ENCODE data around the gene CYP4F11.

Gene CYP4F11

DNA sequence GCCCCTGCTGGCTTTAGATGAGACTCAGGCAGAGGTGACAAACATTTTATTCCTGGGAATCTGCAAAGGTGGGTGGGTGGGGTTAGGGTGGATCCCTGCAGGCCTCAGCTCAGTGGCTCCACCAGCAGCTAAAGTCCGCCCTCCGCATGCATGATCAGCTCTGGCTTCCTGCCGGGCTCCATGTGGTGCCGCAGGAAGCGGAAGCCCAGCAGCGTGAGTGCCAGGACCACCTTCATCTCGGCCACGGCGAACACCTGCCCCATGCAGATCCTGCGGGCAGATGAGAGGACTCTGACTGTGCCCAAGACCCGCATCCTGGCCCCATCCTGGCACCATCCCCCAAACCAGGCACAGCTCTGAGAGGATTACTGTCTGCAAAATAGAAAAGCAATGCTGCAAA, 62.8 kb downstream of the CYP4F11 start:
- DNase-seq = peak; percentile 15

DNA sequence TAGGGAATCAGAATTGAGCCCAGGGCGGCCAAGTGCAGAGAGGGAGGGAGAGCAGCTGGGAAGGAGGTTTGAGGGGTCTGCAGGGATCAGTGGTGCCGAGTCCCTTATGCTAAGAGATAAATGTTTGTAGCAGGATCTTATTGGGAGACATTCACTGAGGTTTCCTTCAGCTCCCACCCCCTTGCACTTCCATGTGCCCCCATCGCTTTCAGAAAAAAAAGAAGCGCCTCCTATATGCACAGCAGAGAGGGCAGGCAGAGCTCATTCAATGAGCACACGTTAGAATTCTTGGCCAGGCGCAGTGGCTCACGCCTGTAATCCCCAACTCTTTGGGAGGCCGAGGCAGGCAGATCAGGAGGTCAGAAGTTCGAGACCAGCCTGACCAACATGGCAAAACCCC, 64.5 kb downstream of the CYP4F11 start:
- DNase-seq = no peak

DNA sequence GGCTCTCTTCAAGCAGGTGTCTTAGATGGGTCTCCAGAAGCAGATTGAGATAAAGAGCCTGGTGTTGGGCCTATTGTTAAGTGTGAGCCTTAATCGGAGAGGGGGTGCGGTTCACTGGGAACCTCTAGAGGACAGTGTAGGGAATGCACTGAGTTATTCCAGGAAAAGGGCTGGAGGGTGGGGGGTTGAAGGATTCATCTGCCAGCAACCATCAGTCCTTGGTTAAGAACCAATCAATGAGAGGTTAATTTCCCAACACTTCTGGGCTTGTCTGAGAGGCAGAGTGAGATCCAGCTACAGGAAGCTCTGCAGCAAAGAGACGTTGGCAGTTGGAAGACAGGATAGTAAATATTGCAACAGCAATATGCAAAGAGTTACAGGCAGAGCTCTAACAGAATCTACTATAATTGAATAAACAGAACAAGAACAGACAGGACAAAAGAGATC, 65.2 kb downstream of the CYP4F11 start:
- peak; percentile 90 for DNase-seq

- DNase-seq = no peak
Observed at GRCh38 chr19:15866636-15867035, 67.7 kb downstream of the CYP4F11 start.

DNA sequence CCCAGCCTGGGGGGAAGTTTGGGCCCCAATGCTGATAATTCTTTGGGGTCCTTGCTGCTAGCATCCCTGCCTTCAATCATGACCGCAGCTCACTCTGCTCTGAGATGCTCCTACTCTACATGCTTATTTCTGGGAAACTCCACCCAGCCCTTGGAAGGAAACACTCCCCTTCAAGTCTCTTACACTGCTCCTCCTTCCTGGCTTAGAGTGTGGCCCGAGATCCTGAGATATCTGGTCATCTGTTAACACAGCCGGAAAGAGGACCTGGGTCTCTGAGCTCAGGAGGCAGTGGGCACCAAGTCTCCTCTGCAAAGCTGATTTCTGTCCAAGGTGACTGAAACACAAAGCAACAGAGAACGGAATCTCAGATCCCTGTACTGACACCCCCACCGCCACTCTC, 69.5 kb downstream of the CYP4F11 start:
- no peak for DNase-seq

DNA sequence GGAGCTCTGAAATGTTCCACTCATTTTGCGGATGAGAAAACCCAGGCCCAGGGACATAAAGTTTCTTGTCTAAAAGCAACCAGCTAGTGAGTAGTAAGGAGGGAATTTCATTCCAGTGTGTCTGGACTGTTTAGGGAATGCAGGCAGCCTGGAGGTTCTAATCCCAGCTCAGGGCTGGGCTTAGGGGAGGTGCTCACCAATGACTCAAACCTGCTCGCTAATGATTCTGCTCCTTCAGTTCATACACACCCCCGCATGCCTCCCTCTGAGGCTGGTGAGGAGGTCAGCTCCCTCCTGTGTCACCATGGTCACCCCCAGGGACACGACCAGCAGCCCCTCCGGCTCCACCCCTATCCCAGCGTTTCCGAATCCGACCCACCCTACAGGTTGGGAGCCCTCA, 71.1 kb downstream of the CYP4F11 start:
- DNase-seq = no peak

- no peak for DNase-seq
Observed at GRCh38 chr19:15862444-15862843, 71.9 kb downstream of the CYP4F11 start.

Measured in NCI-H526 treated with DMSO at 0.1 percent for 48 hours (cell line).